IMR-90 (cell line): ENCODE measurements around the gene COG2. TPM values are rescaled to one million over a fixed set of nuclear protein-coding genes. Genes with fewer than 3 reads are reported as not detected.

Experiments used
- ATAC-seq: fragments of 200-7000 bp; cut with Tn5 transposase; 2 replicates; pipeline ENCODE4 v1.9.1; 2020; ENCODE audit warnings: low read depth, mild to moderate bottlenecking, moderate library complexity
- BruUV-seq: library from RNA; stranded (reverse); fragments of 400-500 nt; replicated peaks from 2 replicates; lab custom pipeline; 2021; lab: Mats Ljungman, UMichigan
- CTCF ChIA-PET: fragments of 300-600 bp; formaldehyde crosslinking; extraction: SDS; loops from one replicate; lab custom pipeline; 2021; ENCODE audit warnings: antibody characterized with exemption; lab: Yijun Ruan, JAX
- POLR2A ChIA-PET: fragments of 300-600 bp; sonication (Branson Sonifier 250); formaldehyde crosslinking; loops from one replicate; lab custom pipeline; 2022; ENCODE audit warnings: antibody characterized with exemption; ENCODE audit not compliant: unreplicated experiment; lab: Charles Lee
- DNase-seq: peaks from one replicate; pipeline ENCODE4 v3.0.0; 2013
- H2AFZ ChIP-seq: replicated peaks from 2 replicates; pipeline ENCODE3; 2013; ENCODE audit warnings: low read length, mild to moderate bottlenecking; ENCODE audit not compliant: poor library complexity
- H2AK5ac ChIP-seq: 2 replicates; pipeline ENCODE4 v1.6.1; 2013; ENCODE audit warnings: low read depth, low read length, inconsistent platforms
- H2AK9ac ChIP-seq: replicated peaks from 2 replicates; pipeline ENCODE3; 2013; ENCODE audit warnings: mild to moderate bottlenecking, low read depth, low read length, moderate library complexity; ENCODE audit not compliant: poor library complexity
- H2BK120ac ChIP-seq: 2 replicates; pipeline ENCODE4 v1.6.1; 2013; ENCODE audit warnings: low read depth, low read length, inconsistent platforms
- H2BK15ac ChIP-seq: 3 replicates; pipeline ENCODE4 v1.6.1; 2013; ENCODE audit warnings: low read depth, low read length, inconsistent platforms
- H2BK20ac ChIP-seq: 2 replicates; pipeline ENCODE4 v1.6.1; 2013; ENCODE audit warnings: low read depth, mild to moderate bottlenecking, inconsistent platforms, low read length, moderate library complexity
- H2BK5ac ChIP-seq: 2 replicates; pipeline ENCODE4 v1.6.1; 2013; ENCODE audit warnings: mild to moderate bottlenecking, low read depth, low read length, inconsistent platforms; ENCODE audit not compliant: poor library complexity, severe bottlenecking
- H3K14ac ChIP-seq: replicated peaks from 2 replicates; pipeline ENCODE4 v1.6.1; 2013; ENCODE audit warnings: low read depth, low read length, inconsistent platforms
- H3K18ac ChIP-seq: 2 replicates; pipeline ENCODE4 v1.6.1; 2013; ENCODE audit warnings: low read depth, low read length, control low read depth
- H3K23ac ChIP-seq: 2 replicates; pipeline ENCODE4 v1.6.1; 2013; ENCODE audit warnings: low read depth, low read length, inconsistent platforms
- H3K27ac ChIP-seq: 2 replicates; pipeline ENCODE4 v1.5.1; 2013; ENCODE audit warnings: mild to moderate bottlenecking, control low read depth, low read length; ENCODE audit not compliant: insufficient read depth
- H3K27me3 ChIP-seq: 2 replicates; pipeline ENCODE4 v1.6.1; 2013; ENCODE audit warnings: low read length; ENCODE audit not compliant: control insufficient read depth, insufficient read depth
- H3K36me3 ChIP-seq: 2 replicates; pipeline ENCODE4 v1.6.1; 2013; ENCODE audit warnings: low read length, mixed read lengths; ENCODE audit not compliant: control insufficient read depth, insufficient read depth
- H3K4ac ChIP-seq: 2 replicates; pipeline ENCODE4 v1.6.1; 2013; ENCODE audit warnings: low read depth, low read length, inconsistent platforms
- H3K4me1 ChIP-seq: 2 replicates; pipeline ENCODE4 v1.6.1; 2013; ENCODE audit warnings: low read length, mixed read lengths; ENCODE audit not compliant: control insufficient read depth, insufficient read depth
- H3K4me2 ChIP-seq: 2 replicates; pipeline ENCODE4 v1.6.1; 2013; ENCODE audit warnings: low read depth, mild to moderate bottlenecking, control low read depth, low read length, moderate library complexity
- H3K4me3 ChIP-seq: 2 replicates; pipeline ENCODE4 v1.5.1; 2013; ENCODE audit warnings: low read depth, mild to moderate bottlenecking, control low read depth, low read length, moderate library complexity; ENCODE audit not compliant: insufficient read depth
- H3K56ac ChIP-seq: 2 replicates; pipeline ENCODE4 v1.6.1; 2013; ENCODE audit warnings: low read length, inconsistent platforms; ENCODE audit not compliant: insufficient read depth; ENCODE audit errors: extremely low read depth
- H3K79me1 ChIP-seq, 2 experiments: 2 replicates each; pipeline ENCODE4 v1.6.1; 2013; ENCODE audit warnings: low read length in 2 of 2, inconsistent platforms in 1 of 2, low read depth in 1 of 2
- H3K9ac ChIP-seq: 2 replicates; pipeline ENCODE4 v1.6.1; 2013; ENCODE audit warnings: low read depth, low read length, control low read depth
- H3K9me1 ChIP-seq: 2 replicates; pipeline ENCODE4 v1.6.1; 2013; ENCODE audit warnings: low read length, inconsistent platforms; ENCODE audit not compliant: insufficient read depth
- H3K9me3 ChIP-seq: 2 replicates; pipeline ENCODE4 v1.6.1; 2013; ENCODE audit warnings: low read length; ENCODE audit not compliant: control insufficient read depth, insufficient read depth
- H4K20me1 ChIP-seq: 2 replicates; pipeline ENCODE4 v1.6.1; 2013; ENCODE audit warnings: low read length, inconsistent platforms; ENCODE audit not compliant: insufficient read depth
- H4K5ac ChIP-seq: 2 replicates; pipeline ENCODE4 v1.6.1; 2013; ENCODE audit warnings: mild to moderate bottlenecking, low read depth, low read length, control low read depth
- H4K8ac ChIP-seq, 2 experiments: 2 replicates each; pipeline ENCODE4 v1.6.1; 2013; ENCODE audit warnings: low read depth in 2 of 2, low read length in 2 of 2, control low read depth in 1 of 2, inconsistent platforms in 1 of 2
- H4K91ac ChIP-seq: 2 replicates; pipeline ENCODE4 v1.6.1; 2013; ENCODE audit warnings: low read depth, low read length, inconsistent platforms; ENCODE audit not compliant: insufficient read depth
- BHLHE40 ChIP-seq: fragments of 150-350 bp; IDR thresholded peaks from 2 replicates; pipeline ENCODE4 v1.6.1; 2016; ENCODE audit warnings: mild to moderate bottlenecking, low read depth, low read length
- ELK1 ChIP-seq: fragments of 150-350 bp; IDR thresholded peaks from 2 replicates; pipeline ENCODE4 v1.6.1; 2016; ENCODE audit warnings: low read depth, mild to moderate bottlenecking, low read length, moderate library complexity, borderline replicate concordance
- FOS ChIP-seq: fragments of 150-350 bp; IDR thresholded peaks from 2 replicates; pipeline ENCODE4 v1.6.1; 2016; ENCODE audit warnings: low read depth, low read length
- MAFK ChIP-seq: IDR thresholded peaks from 2 replicates; pipeline ENCODE4 v1.6.1; 2012; ENCODE audit warnings: low read depth, low read length, improper control_type of control experiment
- MAZ ChIP-seq: IDR thresholded peaks from 2 replicates; pipeline ENCODE4 v1.6.1; 2012; ENCODE audit warnings: low read depth, mild to moderate bottlenecking, low read length, improper control_type of control experiment, moderate library complexity, borderline replicate concordance
- NFE2L2 ChIP-seq: fragments of 150-350 bp; IDR thresholded peaks from 2 replicates; pipeline ENCODE4 v1.6.1; 2016; ENCODE audit warnings: low read depth, mild to moderate bottlenecking, low read length
- POLR2A ChIP-seq: IDR thresholded peaks from 2 replicates; pipeline ENCODE4 v1.6.1; 2012; ENCODE audit warnings: mild to moderate bottlenecking, low read depth, low read length
- RFX5 ChIP-seq: IDR thresholded peaks from 2 replicates; pipeline ENCODE4 v1.8.0; 2012; ENCODE audit warnings: low read depth, mild to moderate bottlenecking, low read length, moderate library complexity
- USF2 ChIP-seq: fragments of 150-350 bp; IDR thresholded peaks from 2 replicates; pipeline ENCODE4 v1.6.1; 2017; ENCODE audit warnings: mild to moderate bottlenecking, antibody characterized with exemption, low read length, low read depth
- WGBS, 2 experiments: methylation state at CpG; one replicate each; pipeline versions ENCODE4 v1.1.5 to v1.1.7; 2013; ENCODE audit warnings: missing lambda C conversion rate in 2 of 2; ENCODE audit not compliant: insufficient read length in 1 of 2; ENCODE audit errors: extremely low coverage in 2 of 2; 5-methylcytosine and 5-hydroxymethylcytosine counted together
- dilution Hi-C: fragments of 300-500 bp; cut with HindIII; formaldehyde crosslinking; loops from one replicate; pipeline ENCODE4 v1.14.3; 2018; ENCODE audit warnings: low sequenced_read_pairs; ENCODE audit not compliant: unreplicated experiment
- in situ Hi-C: fragments of 300-500 bp; cut with MboI; formaldehyde crosslinking; loops from 3 replicates; pipeline ENCODE4 v1.14.3; 2019; ENCODE audit warnings: low sequenced_read_pairs, inconsistent platforms, mixed read lengths
- intact Hi-C: fragments of 100-400 bp; cut with micrococcal nuclease; formaldehyde crosslinking; loops from 2 replicates; pipeline ENCODE4 v1.10.0; 2022
- polyA plus RNA-seq, 3 experiments: library from polyadenylated mRNA; depleted of rRNA; stranded (reverse); fragments of >200 nt; gene quantifications; 2 replicates each; pipeline ENCODE4 v1.2.3, GENCODE V29; 2012; ENCODE audit warnings: low replicate concordance in 1 of 3
- total RNA-seq: library from RNA; depleted of rRNA; stranded (reverse); fragments of >200 nt; gene quantifications from 2 replicates; pipeline ENCODE4 v1.2.3, GENCODE V29; 2012

Gene COG2
- total and polyA plus RNA-seq, 2 of the 4 experiments (the other 2 are of a cell fraction): 9.1 to 16.7 TPM

- no peak overlapping the region for H2BK5ac ChIP-seq
- no peak overlapping the region for H2BK15ac ChIP-seq
- no peak overlapping the region for H2AK9ac ChIP-seq
- no peak overlapping the region for H2BK120ac ChIP-seq
- H2AK5ac ChIP-seq: no peak overlapping the region
- no peak overlapping the region for H4K5ac ChIP-seq
- intact Hi-C loops: no loop called here
- no peak overlapping the region for H2BK20ac ChIP-seq
- DNase-seq: no peak
- H3K79me1 ChIP-seq: no peaks in the 10 kb centered on the region
- H3K4ac ChIP-seq: no peak overlapping the region
- no peak for TF ChIP-seq BHLHE40
- TF ChIP-seq MAZ: no peak
- no peak for TF ChIP-seq USF2
- TF ChIP-seq NFE2L2: no peak
- no peak for TF ChIP-seq ELK1
- TF ChIP-seq RFX5: no peak
- no peak for TF ChIP-seq MAFK
- no peak for TF ChIP-seq POLR2A
- TF ChIP-seq FOS: no peak
- dilution Hi-C loops: no loop called here
- no peak overlapping the region for H3K27ac ChIP-seq
- no peak overlapping the region for H3K56ac ChIP-seq
- H4K20me1 ChIP-seq: no peaks in the 10 kb centered on the region
- no peak overlapping the region for H4K8ac ChIP-seq
- POLR2A ChIA-PET: interaction anchor here (0.7 kb wide), 1 partner anchor 52 kb away, joined by 3 read pairs; no protein-coding TSS in a partner anchor
- H3K9me1 ChIP-seq: no peaks in the 10 kb centered on the region
- H3K9me3 ChIP-seq: no peaks in the 10 kb centered on the region
- no peak overlapping the region for H3K4me3 ChIP-seq
- no peak overlapping the region for H3K23ac ChIP-seq
- peaks cover 2% of the 10 kb centered on the region; the same call in 1 of the 2 replicates for H3K27me3 ChIP-seq
- H3K36me3 ChIP-seq: no peaks in the 10 kb centered on the region
- no peak overlapping the region for H3K9ac ChIP-seq
- no CpG with 5 or more reads among the region's 2 CpGs for WGBS, 2 experiments
- H3K4me1 ChIP-seq: no peaks in the 10 kb centered on the region
- H3K18ac ChIP-seq: no peak overlapping the region
- ATAC-seq: no peak
- no TSS peak for BruUV-seq
- in situ Hi-C loops: no loop called here
- H2AFZ ChIP-seq: no peak overlapping the region
- CTCF ChIA-PET: no interaction called here
- no peak overlapping the region for H3K14ac ChIP-seq
- no peak overlapping the region for H3K4me2 ChIP-seq
- no peak overlapping the region for H4K91ac ChIP-seq
Observed at GRCh38 chr1:230626232-230626631, 16.0 kb upstream of the COG2 start.
